Progenitor cell of endocrine pancreas (in vitro differentiated cells): ENCODE data around the gene PCDHA7. TPM values are rescaled to one million over a fixed set of nuclear protein-coding genes. Genes with fewer than 3 reads are reported as not detected.
"Not testable (repeated sequence)": the region's sequence is repeated elsewhere in the genome, so short reads cannot be mapped to it uniquely, and the experiment has no call there.

Experiments used
- DNase-seq: peaks from one replicate; pipeline ENCODE4 v3.0.0; 2021; ENCODE audit warnings: low spot score; ENCODE audit not compliant: unreplicated experiment
- H3K27ac Mint-ChIP-seq: 2 replicates; pipeline ENCODE4 v1.8.0; 2021; ENCODE audit warnings: mild to moderate bottlenecking, moderate library complexity, mixed read lengths
- H3K27me3 Mint-ChIP-seq: 2 replicates; pipeline ENCODE4 v1.8.0; 2021; ENCODE audit warnings: mixed read lengths
- H3K36me3 Mint-ChIP-seq: 2 replicates; pipeline ENCODE4 v1.8.0; 2022; ENCODE audit warnings: mixed read lengths; ENCODE audit not compliant: insufficient read depth
- H3K4me1 Mint-ChIP-seq: 2 replicates; pipeline ENCODE4 v1.8.0; 2021; ENCODE audit warnings: low read depth, mixed read lengths
- H3K4me3 Mint-ChIP-seq: 2 replicates; pipeline ENCODE4 v1.8.0; 2021; ENCODE audit warnings: low read depth, mild to moderate bottlenecking, moderate library complexity, mixed read lengths
- H3K9me3 Mint-ChIP-seq: 2 replicates; pipeline ENCODE4 v1.8.0; 2021; ENCODE audit warnings: low read depth, mixed read lengths
- total RNA-seq: library from RNA; stranded (reverse); gene quantifications from 2 replicates; pipeline ENCODE4 v1.2.1, GENCODE V29; 2021
- TF ChIP-seq, protein P1 (sequence below): fragments of 200-600 bp; sonication (generic); IDR thresholded peaks from one replicate; pipeline ENCODE4 v1.5.0; 2021; ENCODE audit warnings: antibody characterized with exemption, mild to moderate bottlenecking; ENCODE audit not compliant: unreplicated experiment

Gene PCDHA7
- total RNA-seq, 1 donor from 2014 or later, result 4.3 TPM

DNA sequence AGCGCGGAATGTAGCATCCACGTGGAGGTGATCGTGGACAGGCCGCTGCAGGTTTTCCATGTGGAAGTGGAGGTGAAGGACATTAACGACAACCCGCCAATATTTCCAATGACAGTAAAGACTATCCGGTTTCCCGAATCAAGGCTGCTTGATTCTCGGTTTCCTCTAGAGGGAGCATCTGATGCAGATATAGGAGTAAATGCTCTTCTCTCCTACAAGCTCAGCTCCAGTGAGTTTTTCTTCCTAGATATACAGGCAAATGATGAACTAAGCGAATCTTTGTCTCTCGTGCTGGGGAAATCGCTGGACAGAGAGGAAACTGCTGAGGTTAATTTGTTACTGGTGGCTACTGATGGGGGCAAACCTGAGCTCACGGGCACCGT, 38.8 kb upstream of the PCDHA7 start:
- Mint-ChIP-seq H3K4me3 (peak overlapping the region; percentile 80), H3K4me1 (no peaks in the 10 kb centered on the region), H3K27me3 (no peaks in the 10 kb centered on the region), H3K9me3 (peaks cover 24% of the 10 kb centered on the region), H3K27ac (peak overlapping the region; percentile 88), H3K36me3 (peaks cover 27% of the 10 kb centered on the region)
- DNase-seq, result no peak
- TF ChIP-seq, protein P1, sequence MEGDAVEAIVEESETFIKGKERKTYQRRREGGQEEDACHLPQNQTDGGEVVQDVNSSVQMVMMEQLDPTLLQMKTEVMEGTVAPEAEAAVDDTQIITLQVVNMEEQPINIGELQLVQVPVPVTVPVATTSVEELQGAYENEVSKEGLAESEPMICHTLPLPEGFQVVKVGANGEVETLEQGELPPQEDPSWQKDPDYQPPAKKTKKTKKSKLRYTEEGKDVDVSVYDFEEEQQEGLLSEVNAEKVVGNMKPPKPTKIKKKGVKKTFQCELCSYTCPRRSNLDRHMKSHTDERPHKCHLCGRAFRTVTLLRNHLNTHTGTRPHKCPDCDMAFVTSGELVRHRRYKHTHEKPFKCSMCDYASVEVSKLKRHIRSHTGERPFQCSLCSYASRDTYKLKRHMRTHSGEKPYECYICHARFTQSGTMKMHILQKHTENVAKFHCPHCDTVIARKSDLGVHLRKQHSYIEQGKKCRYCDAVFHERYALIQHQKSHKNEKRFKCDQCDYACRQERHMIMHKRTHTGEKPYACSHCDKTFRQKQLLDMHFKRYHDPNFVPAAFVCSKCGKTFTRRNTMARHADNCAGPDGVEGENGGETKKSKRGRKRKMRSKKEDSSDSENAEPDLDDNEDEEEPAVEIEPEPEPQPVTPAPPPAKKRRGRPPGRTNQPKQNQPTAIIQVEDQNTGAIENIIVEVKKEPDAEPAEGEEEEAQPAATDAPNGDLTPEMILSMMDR, result peak; percentile 29

DNA sequence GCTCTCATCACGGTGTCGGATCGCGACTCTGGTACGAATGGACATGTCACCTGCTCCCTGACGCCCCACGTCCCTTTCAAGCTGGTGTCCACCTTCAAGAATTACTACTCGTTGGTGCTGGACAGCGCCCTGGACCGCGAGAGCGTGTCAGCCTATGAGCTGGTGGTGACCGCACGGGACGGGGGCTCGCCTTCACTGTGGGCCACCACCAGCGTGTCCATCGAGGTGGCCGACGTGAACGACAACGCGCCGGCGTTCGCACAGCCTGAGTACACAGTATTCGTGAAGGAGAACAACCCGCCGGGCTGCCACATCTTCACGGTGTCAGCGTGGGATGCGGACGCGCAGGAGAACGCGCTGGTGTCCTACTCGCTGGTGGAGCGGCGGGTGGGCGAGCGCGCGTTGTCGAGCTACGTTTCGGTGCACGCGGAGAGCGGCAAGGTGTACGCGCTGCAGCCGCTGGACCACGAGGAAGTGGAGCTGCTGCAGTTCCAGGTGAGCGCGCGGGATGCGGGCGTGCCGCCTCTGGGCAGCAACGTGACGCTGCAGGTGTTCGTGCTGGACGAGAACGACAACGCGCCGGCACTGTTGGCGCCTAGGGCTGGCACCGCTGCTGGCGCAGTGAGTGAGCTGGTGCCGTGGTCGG, 37.9 kb upstream of the PCDHA7 start:
- H3K9me3 Mint-ChIP-seq, result peaks cover 28% of the 10 kb centered on the region
- H3K36me3 Mint-ChIP-seq, result peaks cover 35% of the 10 kb centered on the region
- not testable (repeated sequence) for H3K27ac Mint-ChIP-seq, H3K27me3 Mint-ChIP-seq, H3K4me1 Mint-ChIP-seq, DNase-seq, H3K4me3 Mint-ChIP-seq

DNA sequence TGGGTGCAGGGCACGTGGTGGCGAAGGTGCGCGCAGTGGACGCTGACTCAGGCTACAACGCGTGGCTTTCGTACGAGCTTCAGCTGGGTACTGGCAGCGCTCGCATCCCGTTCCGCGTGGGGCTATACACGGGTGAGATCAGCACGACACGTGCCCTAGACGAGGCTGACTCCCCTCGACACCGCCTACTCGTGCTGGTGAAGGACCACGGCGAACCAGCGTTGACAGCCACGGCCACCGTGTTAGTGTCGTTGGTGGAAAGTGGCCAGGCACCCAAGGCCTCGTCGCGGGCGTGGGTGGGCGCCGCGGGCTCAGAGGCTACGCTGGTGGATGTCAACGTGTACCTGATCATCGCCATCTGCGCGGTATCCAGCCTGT, 37.4 kb upstream of the PCDHA7 start:
- TF ChIP-seq, protein P1, result no peak
- no peaks in the 10 kb centered on the region for H3K4me1 Mint-ChIP-seq
- H3K36me3 Mint-ChIP-seq, result peaks cover 40% of the 10 kb centered on the region
- DNase-seq, result no peak
- H3K27ac Mint-ChIP-seq, result no peak overlapping the region
- peaks cover 31% of the 10 kb centered on the region for H3K9me3 Mint-ChIP-seq
- H3K4me3 Mint-ChIP-seq, result no peak overlapping the region
- H3K27me3 Mint-ChIP-seq, result no peaks in the 10 kb centered on the region

DNA sequence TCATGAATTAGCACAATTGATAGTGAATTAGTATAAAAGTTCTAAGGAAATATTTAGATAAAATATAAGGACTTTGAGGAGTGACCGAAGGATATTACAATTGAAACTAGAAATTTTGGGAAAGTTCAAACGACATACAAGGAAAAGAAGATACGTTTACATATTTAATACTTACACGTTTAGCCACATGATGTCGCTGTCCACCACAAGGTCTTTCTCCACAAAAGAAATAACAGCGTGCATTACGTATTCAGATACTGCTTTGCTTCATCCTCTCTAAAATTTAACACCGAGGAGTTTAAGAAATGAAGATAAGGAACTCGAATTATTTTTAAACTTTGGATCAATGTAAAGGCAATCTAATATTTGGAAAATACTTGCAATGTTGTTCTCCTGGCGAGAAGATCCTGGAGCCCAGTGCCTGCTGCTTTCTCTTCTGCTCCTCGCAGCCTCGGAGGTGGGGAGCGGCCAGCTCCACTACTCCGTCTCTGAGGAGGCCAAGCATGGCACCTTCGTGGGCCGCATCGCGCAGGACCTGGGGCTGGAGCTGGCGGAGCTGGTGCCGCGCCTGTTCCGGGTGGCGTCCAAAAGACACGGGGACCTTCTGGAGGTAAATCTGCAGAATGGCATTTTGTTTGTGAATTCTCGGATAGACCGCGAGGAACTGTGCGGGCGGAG, 33.1 kb upstream of the PCDHA7 start, which contains the start of gene PCDHA3:
TSS of gene PCDHA3 (plus strand) at position 242 of the 678 bp plus-strand sequence.
- H3K36me3 Mint-ChIP-seq, result peaks cover 52% of the 10 kb centered on the region
- H3K4me1 Mint-ChIP-seq, result peaks cover 1% of the 10 kb centered on the region
- peak within 1 kb of the TSS; percentile 26 for H3K4me3 Mint-ChIP-seq
- peak within 1 kb of the TSS; percentile 37 for H3K27ac Mint-ChIP-seq
- DNase-seq, result no peak
- peaks cover 37% of the 10 kb centered on the region for H3K9me3 Mint-ChIP-seq
- TF ChIP-seq, protein P1, result no peak
- H3K27me3 Mint-ChIP-seq, result no peaks in the 10 kb centered on the region

DNA sequence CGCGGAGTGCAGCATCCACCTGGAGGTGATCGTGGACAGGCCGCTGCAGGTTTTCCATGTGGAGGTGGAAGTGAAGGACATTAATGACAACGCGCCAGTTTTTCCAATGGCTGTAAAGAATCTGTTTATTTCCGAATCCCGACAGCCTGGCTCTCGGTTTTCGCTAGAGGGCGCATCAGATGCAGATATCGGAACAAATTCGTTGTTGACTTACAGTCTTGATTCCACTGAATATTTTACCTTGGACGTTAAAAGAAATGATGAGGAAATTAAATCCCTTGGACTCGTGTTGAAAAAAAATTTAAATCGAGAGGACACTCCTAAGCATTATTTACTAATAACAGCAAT, 32.6 kb upstream of the PCDHA7 start:
- no peak for DNase-seq
- Mint-ChIP-seq H3K4me3 (no peak overlapping the region), H3K36me3 (peaks cover 50% of the 10 kb centered on the region), H3K4me1 (peaks cover 2% of the 10 kb centered on the region), H3K27ac (no peak overlapping the region), H3K9me3 (peaks cover 37% of the 10 kb centered on the region), H3K27me3 (no peaks in the 10 kb centered on the region)
- TF ChIP-seq, protein P1, result no peak

DNA sequence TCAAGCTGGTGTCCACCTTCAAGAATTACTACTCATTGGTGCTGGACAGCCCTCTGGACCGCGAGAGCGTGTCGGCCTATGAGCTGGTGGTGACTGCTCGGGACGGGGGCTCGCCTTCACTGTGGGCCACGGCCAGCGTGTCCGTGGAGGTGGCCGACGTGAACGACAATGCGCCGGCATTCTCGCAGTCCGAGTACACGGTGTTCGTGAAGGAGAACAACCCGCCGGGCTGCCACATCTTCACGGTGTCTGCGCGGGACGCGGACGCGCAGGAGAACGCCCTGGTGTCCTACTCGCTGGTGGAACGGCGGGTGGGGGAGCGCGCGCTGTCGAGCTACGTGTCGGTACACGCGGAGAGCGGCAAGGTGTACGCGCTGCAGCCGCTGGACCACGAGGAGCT, 31.7 kb upstream of the PCDHA7 start:
- H3K27me3 Mint-ChIP-seq, H3K4me3 Mint-ChIP-seq, H3K4me1 Mint-ChIP-seq, DNase-seq, H3K27ac Mint-ChIP-seq: not testable (repeated sequence)
- peaks cover 49% of the 10 kb centered on the region for H3K36me3 Mint-ChIP-seq
- peaks cover 36% of the 10 kb centered on the region for H3K9me3 Mint-ChIP-seq
